HG02852 (cell line): ENCODE measurements around the gene TNFRSF9.

ENCODE experiments used
- ATAC-seq: cut with Tn5 transposase; IDR thresholded peaks from one replicate; pipeline ENCODE4 v1.9.1; 2021; ENCODE audit warnings: mild to moderate bottlenecking, moderate library complexity; ENCODE audit not compliant: unreplicated experiment

Gene TNFRSF9

DNA sequence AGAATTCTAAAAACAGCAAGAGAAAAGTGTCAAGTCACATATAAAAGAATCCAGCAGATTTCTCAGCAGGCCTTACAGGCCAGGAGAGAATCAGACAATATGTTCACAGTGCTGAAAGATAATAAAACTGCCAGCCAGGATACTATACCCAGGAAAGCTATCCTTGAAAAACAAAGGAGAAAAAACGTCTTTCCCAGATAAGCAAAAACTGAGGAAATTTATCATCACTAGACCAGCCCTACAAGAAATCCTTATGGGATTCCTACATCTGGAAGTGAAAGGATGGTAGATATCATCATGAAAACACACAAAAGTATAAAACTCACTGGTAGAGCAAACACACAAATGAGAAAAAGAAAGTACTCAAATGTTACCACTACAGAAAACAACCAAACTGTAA is 62.6 kb downstream of the TNFRSF9 start:
- no peak for ATAC-seq

DNA sequence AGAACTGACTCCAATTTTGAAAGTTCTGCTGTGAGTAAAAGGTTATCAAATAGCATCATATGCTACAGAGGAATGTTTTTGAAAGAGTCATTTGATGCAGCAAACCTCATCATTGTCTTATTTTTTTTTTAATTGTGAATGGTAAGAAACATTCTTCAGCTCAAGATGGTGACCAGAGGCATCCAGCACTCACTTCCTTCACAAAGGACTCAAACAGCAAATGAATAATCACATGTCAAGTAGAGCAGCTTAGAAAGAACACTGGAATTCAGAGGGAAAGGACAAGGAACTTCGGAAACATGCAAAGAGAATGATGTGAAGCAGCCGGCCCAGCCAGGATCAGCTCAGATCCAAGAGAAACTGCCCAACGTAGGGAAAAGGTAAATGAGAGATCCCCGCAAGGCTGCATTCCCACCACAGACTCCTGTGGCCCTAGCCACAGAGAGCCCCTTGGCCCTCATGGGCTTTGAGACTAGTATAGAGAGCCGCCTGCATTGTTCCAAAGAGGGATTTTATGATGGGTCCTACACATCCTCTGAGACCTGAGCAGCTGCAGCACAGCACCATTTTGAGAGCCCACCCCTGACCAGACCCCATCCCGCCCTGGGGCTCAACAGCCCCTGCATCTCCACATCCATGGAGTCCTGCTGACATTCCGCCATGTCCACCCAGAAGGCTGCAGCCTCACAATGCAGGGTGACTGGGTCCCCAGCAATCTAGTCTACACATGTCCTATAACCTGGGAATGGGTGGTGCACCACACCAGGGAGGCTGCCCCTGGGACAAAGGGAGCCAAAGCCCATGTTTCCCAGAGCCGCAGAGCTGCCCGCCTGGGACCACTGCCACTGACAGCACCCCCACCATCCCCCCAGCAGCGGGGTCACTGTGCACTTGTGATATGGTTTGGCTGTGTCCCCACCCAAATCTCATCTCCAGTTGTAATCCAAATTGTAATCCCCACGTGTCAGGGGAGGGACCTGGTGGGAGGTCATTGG is 66.5 kb downstream of the TNFRSF9 start:
- ATAC-seq: no peak

DNA sequence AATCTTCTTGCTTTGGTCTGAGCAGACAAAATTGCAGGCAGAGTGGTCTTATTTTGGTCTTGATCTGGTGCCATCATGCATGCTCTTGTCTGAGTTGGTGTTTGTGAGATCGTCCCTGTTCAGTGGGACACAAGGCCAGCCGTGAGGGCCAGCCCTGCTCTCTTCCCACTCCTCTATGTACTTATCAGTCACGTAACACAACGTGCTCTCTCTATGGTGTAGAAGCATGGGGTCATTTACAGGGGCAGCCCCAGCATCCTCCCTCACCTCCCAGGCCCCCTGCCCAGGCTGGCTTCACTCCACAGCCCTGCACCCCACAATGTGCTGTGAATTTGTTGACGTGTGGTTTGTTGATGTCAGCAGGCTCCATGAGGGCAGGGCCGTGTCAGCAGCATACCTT is 69.5 kb downstream of the TNFRSF9 start:
- no peak for ATAC-seq

DNA sequence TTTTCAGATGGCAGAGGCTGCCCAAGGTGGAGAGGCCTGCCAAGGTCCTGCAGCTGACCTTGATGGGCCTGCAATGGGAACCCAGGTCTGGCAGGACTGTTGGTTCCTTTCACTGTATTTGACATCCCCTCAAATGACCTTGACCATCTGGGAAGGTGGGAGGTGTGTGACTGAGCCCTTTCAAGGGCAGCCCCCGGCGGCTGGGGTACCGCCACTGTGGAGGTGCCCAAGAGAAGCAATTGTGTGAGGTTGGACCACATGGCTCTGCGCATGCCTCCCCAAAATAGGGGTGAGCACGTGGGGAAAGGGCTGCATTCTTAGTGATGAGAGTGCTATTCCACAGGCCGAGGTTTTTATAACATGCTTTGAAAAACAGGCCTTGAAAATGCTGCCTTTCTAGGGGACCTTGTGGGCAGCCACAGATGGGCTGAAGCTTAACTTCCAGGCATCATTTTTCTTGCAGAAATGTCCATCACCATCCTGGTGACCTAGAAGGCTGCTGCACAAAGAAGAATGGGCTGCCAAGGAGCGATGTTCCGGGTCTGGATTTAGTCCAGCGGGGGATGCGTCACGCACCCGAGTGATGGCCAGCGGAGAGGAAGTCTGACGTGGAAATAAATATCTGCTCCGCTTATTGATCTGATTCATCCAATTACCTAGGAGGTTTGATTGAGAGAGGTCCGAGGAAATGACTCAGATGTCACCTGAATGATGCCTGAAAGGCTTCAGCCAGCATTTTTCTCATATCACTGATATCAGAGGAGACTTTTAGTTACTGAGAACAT is 71.3 kb downstream of the TNFRSF9 start:
- no peak for ATAC-seq

DNA sequence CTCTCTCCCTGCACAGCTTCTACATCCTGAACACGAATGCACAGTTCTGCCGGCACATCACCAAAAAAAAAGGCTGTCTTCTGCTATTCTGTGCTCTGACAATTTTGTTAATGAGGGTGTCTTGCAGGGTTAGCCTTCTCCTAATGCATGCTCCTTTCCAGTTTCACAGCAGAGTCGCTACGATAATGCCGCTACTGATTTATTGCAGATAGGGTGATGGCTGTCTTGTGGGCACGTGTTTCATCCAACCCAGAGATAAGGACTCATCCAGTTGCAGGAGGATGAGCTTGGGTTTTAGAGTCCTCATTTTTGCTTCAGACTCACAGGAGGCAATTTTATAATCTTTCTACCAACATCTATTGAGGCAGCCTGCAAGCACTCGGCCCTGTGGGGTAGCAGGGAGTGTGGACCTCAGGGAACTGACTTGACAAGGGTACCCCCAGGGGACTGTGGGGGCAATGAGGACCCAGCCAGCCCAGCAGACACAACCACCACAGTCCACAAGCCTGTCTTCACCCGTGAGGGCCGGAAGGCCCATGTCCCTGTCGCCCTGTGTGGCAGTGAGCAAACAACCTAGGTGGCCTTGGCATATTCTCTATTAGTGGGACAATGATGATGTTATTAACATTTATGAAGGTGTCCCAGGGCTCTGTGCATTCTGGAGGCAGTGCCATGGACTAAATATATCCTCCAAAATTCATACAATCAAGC is 72.4 kb downstream of the TNFRSF9 start:
- no peak for ATAC-seq

DNA sequence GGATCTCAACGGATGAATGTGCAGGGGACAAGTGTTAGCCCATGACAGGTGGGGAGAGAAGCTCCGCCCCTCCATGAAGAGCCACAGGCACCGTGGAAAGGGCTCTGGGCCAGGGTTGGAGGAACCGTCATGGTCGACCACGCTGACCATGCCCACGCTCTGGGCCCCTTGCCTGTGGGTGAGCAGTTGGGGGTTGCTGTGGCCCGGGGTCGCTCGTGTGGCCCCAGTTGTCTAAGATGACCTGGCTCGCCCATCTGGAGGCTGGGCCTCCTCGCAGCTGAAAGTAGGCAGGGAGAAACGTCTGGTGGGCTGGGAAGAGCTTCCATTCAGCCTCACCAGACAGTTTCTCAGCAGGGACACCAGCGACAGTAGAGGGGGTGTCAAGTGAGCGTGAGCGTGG is 74.7 kb downstream of the TNFRSF9 start:
- ATAC-seq: no peak
